Measurements from ENCODE around the gene KIF6. TPM values are rescaled to one million over a fixed set of nuclear protein-coding genes. Genes with fewer than 3 reads are reported as not detected.

The KIF6 gene
- total RNA-seq, 1 donor from 2014 or later: not detected

DNA sequence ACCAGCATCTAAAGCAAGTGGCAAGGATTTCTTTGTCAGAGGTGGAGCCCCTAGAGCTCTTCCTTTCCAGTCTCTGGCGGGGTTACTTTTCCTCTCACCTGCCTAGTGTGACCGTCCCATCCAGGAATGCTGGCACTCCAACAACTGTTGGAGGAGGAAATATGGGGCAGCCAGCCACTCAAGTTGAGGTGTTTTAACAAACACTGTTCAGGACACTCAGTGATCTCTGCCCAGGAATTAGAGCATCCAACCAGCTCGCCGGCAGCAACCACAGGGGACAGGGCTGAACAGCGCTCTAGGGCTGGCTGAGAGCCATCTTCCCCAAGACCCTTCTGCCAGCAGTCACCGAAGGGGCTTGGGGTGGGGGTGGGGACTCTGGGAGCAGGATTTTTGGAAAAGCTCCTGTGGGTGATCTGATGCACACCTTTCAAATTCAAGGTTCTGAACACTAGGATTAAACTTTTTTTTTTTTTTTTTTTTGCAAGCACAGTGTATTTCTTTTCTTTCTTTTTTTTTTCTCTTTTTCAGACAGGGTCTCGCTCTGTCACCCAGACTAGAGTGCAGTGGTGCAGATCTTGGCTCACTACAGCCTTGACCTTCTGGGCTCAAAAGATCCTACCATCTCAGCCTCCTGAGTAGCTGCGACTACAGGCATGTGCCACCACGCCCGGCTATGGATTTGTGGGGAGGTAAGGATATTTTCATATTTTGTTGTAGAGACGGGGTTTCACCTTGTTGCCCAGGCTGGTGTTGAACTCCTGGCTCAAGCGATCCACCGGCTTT is 374.3 kb downstream of the KIF6 start:
- H3K4me3 ChIP-seq: no peak overlapping the region
- H3K27me3 ChIP-seq: no peaks in the 10 kb centered on the region
- TF ChIP-seq, protein P1, sequence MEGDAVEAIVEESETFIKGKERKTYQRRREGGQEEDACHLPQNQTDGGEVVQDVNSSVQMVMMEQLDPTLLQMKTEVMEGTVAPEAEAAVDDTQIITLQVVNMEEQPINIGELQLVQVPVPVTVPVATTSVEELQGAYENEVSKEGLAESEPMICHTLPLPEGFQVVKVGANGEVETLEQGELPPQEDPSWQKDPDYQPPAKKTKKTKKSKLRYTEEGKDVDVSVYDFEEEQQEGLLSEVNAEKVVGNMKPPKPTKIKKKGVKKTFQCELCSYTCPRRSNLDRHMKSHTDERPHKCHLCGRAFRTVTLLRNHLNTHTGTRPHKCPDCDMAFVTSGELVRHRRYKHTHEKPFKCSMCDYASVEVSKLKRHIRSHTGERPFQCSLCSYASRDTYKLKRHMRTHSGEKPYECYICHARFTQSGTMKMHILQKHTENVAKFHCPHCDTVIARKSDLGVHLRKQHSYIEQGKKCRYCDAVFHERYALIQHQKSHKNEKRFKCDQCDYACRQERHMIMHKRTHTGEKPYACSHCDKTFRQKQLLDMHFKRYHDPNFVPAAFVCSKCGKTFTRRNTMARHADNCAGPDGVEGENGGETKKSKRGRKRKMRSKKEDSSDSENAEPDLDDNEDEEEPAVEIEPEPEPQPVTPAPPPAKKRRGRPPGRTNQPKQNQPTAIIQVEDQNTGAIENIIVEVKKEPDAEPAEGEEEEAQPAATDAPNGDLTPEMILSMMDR (IDR thresholded peaks at IDR 0.05): no peak
- TF ChIP-seq POLR2AphosphoS5 (IDR thresholded peaks at IDR 0.05; ENCODE audit: insufficient read depth in 1 of 2, low read depth in 1 of 2): no peak
- no peaks in the 10 kb centered on the region for H3K36me3 ChIP-seq
- H3K27ac ChIP-seq: no peak overlapping the region
- no peaks in the 10 kb centered on the region for H3K4me1 ChIP-seq
- DNase-seq (ENCODE audit: extremely low spot score in 2 of 2): no peak
- intact Hi-C loops (cut with DNase I): loop anchor here (10.0 kb wide), 1 partner anchor 974 kb away; no protein-coding TSS in a partner anchor
- no peaks in the 10 kb centered on the region for H3K9me3 ChIP-seq

DNA sequence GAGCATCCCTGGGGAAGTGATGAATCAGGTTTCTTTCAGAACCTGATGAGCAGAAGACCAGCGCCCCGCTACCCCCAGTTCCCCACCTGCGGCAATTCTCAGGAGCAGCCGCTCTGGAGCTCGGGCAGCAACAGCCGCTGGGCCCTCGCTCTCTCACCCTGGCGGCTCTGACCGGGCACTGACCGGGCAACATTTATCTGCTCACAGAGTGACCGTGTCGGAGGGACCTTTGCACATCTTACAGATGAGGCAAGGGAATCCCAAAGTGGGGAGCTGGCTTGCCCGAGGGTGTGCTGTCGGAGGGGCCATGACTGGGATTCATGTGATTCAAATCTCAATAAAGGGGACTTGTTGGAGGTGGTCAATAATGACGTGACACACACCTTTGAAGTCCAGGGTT is 376.5 kb downstream of the KIF6 start:
- intact Hi-C loops (cut with DNase I): no loop called here
- H3K9me3 ChIP-seq: no peaks in the 10 kb centered on the region
- no peaks in the 10 kb centered on the region for H3K36me3 ChIP-seq
- no peak overlapping the region for H3K4me3 ChIP-seq
- H3K27ac ChIP-seq: no peak overlapping the region
- H3K4me1 ChIP-seq: no peaks in the 10 kb centered on the region
- TF ChIP-seq POLR2A (IDR thresholded peaks at IDR 0.05) (no peak), POLR2AphosphoS5 (IDR thresholded peaks at IDR 0.05; ENCODE audit: insufficient read depth in 1 of 2, low read depth in 1 of 2) (no peak)
- TF ChIP-seq, protein P1 (IDR thresholded peaks at IDR 0.05): no peak
- DNase-seq (ENCODE audit: extremely low spot score in 2 of 2): no peak
- no peaks in the 10 kb centered on the region for H3K27me3 ChIP-seq

GRCh38 chr6:39347906-39348585 is 377.2 kb downstream of the KIF6 start:
- intact Hi-C loops (cut with DNase I): no loop called here
- DNase-seq (ENCODE audit: extremely low spot score in 2 of 2): no peak
- no peaks in the 10 kb centered on the region for H3K27me3 ChIP-seq
- no peaks in the 10 kb centered on the region for H3K36me3 ChIP-seq
- H3K4me1 ChIP-seq: no peaks in the 10 kb centered on the region
- H3K27ac ChIP-seq: no peak overlapping the region
- TF ChIP-seq, protein P1 (IDR thresholded peaks at IDR 0.05): peak; percentile 62 to 76 (median 72)
- TF ChIP-seq POLR2AphosphoS5 (IDR thresholded peaks at IDR 0.05; ENCODE audit: insufficient read depth in 1 of 2, low read depth in 1 of 2): no peak
- H3K9me3 ChIP-seq: no peaks in the 10 kb centered on the region
- no peak overlapping the region for H3K4me3 ChIP-seq

DNA sequence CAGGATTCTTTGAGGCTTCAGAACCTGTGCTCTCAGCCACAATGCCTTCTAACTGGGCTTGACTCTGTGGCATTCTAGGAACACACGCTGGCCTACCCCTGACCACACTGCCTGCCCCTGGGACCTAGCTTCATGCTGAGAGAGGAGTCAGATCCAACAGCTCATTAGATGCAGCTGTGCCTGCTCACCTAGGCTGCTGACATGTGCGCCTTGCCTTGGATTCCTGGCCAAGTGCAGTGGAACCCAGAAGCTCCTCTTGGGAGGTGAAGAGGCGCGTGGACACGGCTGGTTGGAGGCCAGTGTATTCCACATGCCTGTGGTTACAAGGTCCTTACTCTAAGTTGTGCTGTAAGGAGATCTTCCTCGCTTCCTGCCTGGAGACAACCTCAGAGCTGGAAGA is 378.0 kb downstream of the KIF6 start:
- Histone ChIP-seq H3K9me3 (no peaks in the 10 kb centered on the region), H3K27ac (no peak overlapping the region), H3K36me3 (no peaks in the 10 kb centered on the region), H3K4me3 (no peak overlapping the region), H3K27me3 (no peaks in the 10 kb centered on the region), H3K4me1 (no peaks in the 10 kb centered on the region)
- DNase-seq (ENCODE audit: extremely low spot score in 2 of 2): no peak
- TF ChIP-seq POLR2AphosphoS5 (IDR thresholded peaks at IDR 0.05; ENCODE audit: insufficient read depth in 1 of 2, low read depth in 1 of 2): no peak
- TF ChIP-seq, protein P1 (IDR thresholded peaks at IDR 0.05): no peak
- no peak for TF ChIP-seq POLR2A (IDR thresholded peaks at IDR 0.05)
- intact Hi-C loops (cut with DNase I): no loop called here

- Histone ChIP-seq H3K36me3 (no peaks in the 10 kb centered on the region), H3K4me1 (no peaks in the 10 kb centered on the region), H3K27ac (no peak overlapping the region), H3K4me3 (no peak overlapping the region), H3K27me3 (no peaks in the 10 kb centered on the region), H3K9me3 (no peaks in the 10 kb centered on the region)
- TF ChIP-seq, protein P1 (IDR thresholded peaks at IDR 0.05): no peak
- no peak for TF ChIP-seq POLR2A (IDR thresholded peaks at IDR 0.05)
- TF ChIP-seq POLR2AphosphoS5 (IDR thresholded peaks at IDR 0.05; ENCODE audit: insufficient read depth in 1 of 2, low read depth in 1 of 2): no peak
- DNase-seq (ENCODE audit: extremely low spot score in 2 of 2): no peak
- intact Hi-C loops (cut with DNase I): no loop called here
These were observed 380.4 kb downstream of the KIF6 start for GRCh38 chr6:39344821-39345280.
